HepG2 (cell line): ENCODE data around the gene DAGLB.

Experiments
- GMEB2 ChIP-seq: IDR thresholded peaks from 2 replicates; pipeline ENCODE4 v1.6.1; 2016; ENCODE audit warnings: missing biosample characterization, missing genetic modification reagents, low read depth
- JUND ChIP-seq: sonication (generic); formaldehyde crosslinking; IDR thresholded peaks from 2 replicates; pipeline ENCODE4 v1.8.0; 2022; ENCODE audit warnings: mild to moderate bottlenecking, missing genetic modification reagents
- MAX ChIP-seq: IDR thresholded peaks from 2 replicates; pipeline ENCODE4 v1.6.1; 2012; ENCODE audit warnings: inconsistent platforms
- RBM22 ChIP-seq: fragments of 200-400 bp; formaldehyde crosslinking; optimal IDR thresholded peaks from 2 replicates; pipeline ENCODE3; 2017; ENCODE audit warnings: mild to moderate bottlenecking, low read length, moderate library complexity
- SMC3 ChIP-seq: IDR thresholded peaks from 2 replicates; pipeline ENCODE4 v1.6.1; 2011; ENCODE audit warnings: low read length, improper control_type of control experiment
- SNRNP70 ChIP-seq: fragments of 200-400 bp; formaldehyde crosslinking; IDR thresholded peaks from 2 replicates; pipeline ENCODE4 v1.6.1; 2017; ENCODE audit warnings: mild to moderate bottlenecking, low read depth, low read length, moderate library complexity
- USF2 ChIP-seq, 2 experiments: sonication (generic) in 1 of 2; formaldehyde crosslinking in 1 of 2; IDR thresholded peaks; 2 replicates each; pipeline versions ENCODE4 v1.5.1 to v1.6.1; 2011 to 2020; ENCODE audit warnings: borderline replicate concordance in 1 of 2, low read depth in 1 of 2, low read length in 1 of 2, mild to moderate bottlenecking in 1 of 2, missing genetic modification reagents in 1 of 2, moderate library complexity in 1 of 2
- ZMAT5 ChIP-seq: sonication (generic); formaldehyde crosslinking; IDR thresholded peaks from 2 replicates; pipeline ENCODE4 v1.5.0; 2020; ENCODE audit warnings: mild to moderate bottlenecking, low read depth, missing genetic modification reagents, borderline replicate concordance
- ZNF3 ChIP-seq: IDR thresholded peaks from 2 replicates; pipeline ENCODE4 v1.7.0; 2017; ENCODE audit warnings: inconsistent platforms
- ZNF704 ChIP-seq: sonication (generic); formaldehyde crosslinking; IDR thresholded peaks from 2 replicates; pipeline ENCODE4 v1.8.1; 2023; ENCODE audit warnings: mild to moderate bottlenecking, inconsistent platforms, moderate library complexity, missing genetic modification reagents, borderline replicate concordance
- ZNF777 ChIP-seq: sonication (generic); formaldehyde crosslinking; IDR thresholded peaks from 2 replicates; pipeline ENCODE4 v1.4.0; 2020; ENCODE audit warnings: missing genetic modification reagents

GRCh38 chr7:6375348-6376101 lies 72.2 kb downstream of the DAGLB start:
- no peak for TF ChIP-seq ZNF704 (CRISPR knock-in tag)
- TF ChIP-seq USF2 (IDR thresholded peaks at IDR 0.05; ENCODE audit: low read depth, low read length): no peak
- no peak for TF ChIP-seq USF2 (CRISPR knock-in tag; IDR thresholded peaks at IDR 0.05; ENCODE audit: borderline replicate concordance)
- TF ChIP-seq SMC3: no peak
- no peak for TF ChIP-seq JUND (CRISPR knock-in tag)
- no peak for TF ChIP-seq MAX
- no peak for TF ChIP-seq GMEB2
- TF ChIP-seq ZMAT5 (CRISPR knock-in tag): no peak
- no peak for TF ChIP-seq RBM22
- no peak for TF ChIP-seq ZNF3 (CRISPR knock-in tag)
- no peak for TF ChIP-seq ZNF777 (CRISPR knock-in tag)
- no peak for TF ChIP-seq SNRNP70
